Measurements from ENCODE around the gene KRT4.

KRT4 gene

GRCh38 chr12:52778833-52779232, 35.1 kb downstream of the KRT4 start:
- Mint-ChIP-seq H3K27ac (no peak overlapping the region), H3K4me1 (ENCODE audit: low read depth) (no peaks in the 10 kb centered on the region), H3K9me3 (no peaks in the 10 kb centered on the region), H3K4me3 (no peak overlapping the region), H3K36me3 (ENCODE audit: low read depth) (no peaks in the 10 kb centered on the region), H3K27me3 (ENCODE audit: low read depth) (peaks cover 15% of the 10 kb centered on the region)
- no peak for DNase-seq (ENCODE audit: low spot score)

GRCh38 chr12:52777566-52777965, 36.4 kb downstream of the KRT4 start:
- DNase-seq (ENCODE audit: low spot score) = no peak
- H3K27me3 Mint-ChIP-seq (ENCODE audit: low read depth) = peaks cover 15% of the 10 kb centered on the region
- no peaks in the 10 kb centered on the region for H3K36me3 Mint-ChIP-seq (ENCODE audit: low read depth)
- H3K4me1 Mint-ChIP-seq (ENCODE audit: low read depth) = no peaks in the 10 kb centered on the region
- H3K9me3 Mint-ChIP-seq = no peaks in the 10 kb centered on the region
- H3K27ac Mint-ChIP-seq = no peak overlapping the region
- H3K4me3 Mint-ChIP-seq = no peak overlapping the region

GRCh38 chr12:52776913-52777395, 37.0 kb downstream of the KRT4 start, which contains the start of gene KRT76:
KRT76 (minus strand) TSS chr12:52777345; CDS start chr12:52777291, 54 bp downstream.
- Mint-ChIP-seq H3K4me1 (ENCODE audit: low read depth) (no peaks in the 10 kb centered on the region), H3K4me3 (no peak within 1 kb of the TSS), H3K36me3 (ENCODE audit: low read depth) (no peaks in the 10 kb centered on the region), H3K9me3 (no peaks in the 10 kb centered on the region), H3K27me3 (ENCODE audit: low read depth) (peaks cover 15% of the 10 kb centered on the region), H3K27ac (no peak within 1 kb of the TSS)
- DNase-seq (ENCODE audit: low spot score) = no peak

- H3K27ac Mint-ChIP-seq = no peak overlapping the region
- no peaks in the 10 kb centered on the region for H3K9me3 Mint-ChIP-seq
- no peak for DNase-seq (ENCODE audit: low spot score)
- H3K4me1 Mint-ChIP-seq (ENCODE audit: low read depth) = no peaks in the 10 kb centered on the region
- H3K27me3 Mint-ChIP-seq (ENCODE audit: low read depth) = peaks cover 11% of the 10 kb centered on the region
- no peaks in the 10 kb centered on the region for H3K36me3 Mint-ChIP-seq (ENCODE audit: low read depth)
- no peak overlapping the region for H3K4me3 Mint-ChIP-seq
Measured at GRCh38 chr12:52776435-52776834, 37.5 kb downstream of the KRT4 start.

- DNase-seq (ENCODE audit: low spot score) = no peak
- H3K27ac Mint-ChIP-seq = no peak overlapping the region
- H3K27me3 Mint-ChIP-seq (ENCODE audit: low read depth) = peaks cover 8% of the 10 kb centered on the region
Measured at GRCh38 chr12:52774629-52775250, 39.2 kb downstream of the KRT4 start.

GRCh38 chr12:52772772-52773171, 41.1 kb downstream of the KRT4 start:
- no peak for DNase-seq (ENCODE audit: low spot score)
- Mint-ChIP-seq H3K4me1 (ENCODE audit: low read depth) (no peaks in the 10 kb centered on the region), H3K4me3 (no peak overlapping the region), H3K36me3 (ENCODE audit: low read depth) (no peaks in the 10 kb centered on the region), H3K27ac (no peak overlapping the region), H3K27me3 (ENCODE audit: low read depth) (peaks cover 4% of the 10 kb centered on the region), H3K9me3 (no peaks in the 10 kb centered on the region)

More at GRCh38 chr12:52774629-52775250, 39.2 kb downstream of the KRT4 start:
- H3K9me3 Mint-ChIP-seq = no peaks in the 10 kb centered on the region
- H3K36me3 Mint-ChIP-seq (ENCODE audit: low read depth) = no peaks in the 10 kb centered on the region
- H3K4me1 Mint-ChIP-seq (ENCODE audit: low read depth) = no peaks in the 10 kb centered on the region
- no peak overlapping the region for H3K4me3 Mint-ChIP-seq

GRCh38 chr12:52772188-52772587, 41.7 kb downstream of the KRT4 start:
- H3K36me3 Mint-ChIP-seq (ENCODE audit: low read depth) = no peaks in the 10 kb centered on the region
- no peak for DNase-seq (ENCODE audit: low spot score)
- H3K27me3 Mint-ChIP-seq (ENCODE audit: low read depth) = peaks cover 6% of the 10 kb centered on the region
- no peaks in the 10 kb centered on the region for H3K9me3 Mint-ChIP-seq
- H3K4me1 Mint-ChIP-seq (ENCODE audit: low read depth) = no peaks in the 10 kb centered on the region
- H3K4me3 Mint-ChIP-seq = no peak overlapping the region
- H3K27ac Mint-ChIP-seq = no peak overlapping the region

- H3K36me3 Mint-ChIP-seq (ENCODE audit: low read depth) = no peaks in the 10 kb centered on the region
- peaks cover 6% of the 10 kb centered on the region for H3K27me3 Mint-ChIP-seq (ENCODE audit: low read depth)
- DNase-seq (ENCODE audit: low spot score) = no peak
- H3K4me1 Mint-ChIP-seq (ENCODE audit: low read depth) = no peaks in the 10 kb centered on the region
- H3K27ac Mint-ChIP-seq = no peak overlapping the region
- no peak overlapping the region for H3K4me3 Mint-ChIP-seq
- H3K9me3 Mint-ChIP-seq = no peaks in the 10 kb centered on the region
Measured at GRCh38 chr12:52771505-52771904, 42.4 kb downstream of the KRT4 start.

GRCh38 chr12:52771088-52771487, 42.8 kb downstream of the KRT4 start:
- no peak overlapping the region for H3K4me3 Mint-ChIP-seq
- H3K36me3 Mint-ChIP-seq (ENCODE audit: low read depth) = no peaks in the 10 kb centered on the region
- no peaks in the 10 kb centered on the region for H3K4me1 Mint-ChIP-seq (ENCODE audit: low read depth)
- peaks cover 10% of the 10 kb centered on the region for H3K27me3 Mint-ChIP-seq (ENCODE audit: low read depth)
- H3K9me3 Mint-ChIP-seq = no peaks in the 10 kb centered on the region
- H3K27ac Mint-ChIP-seq = no peak overlapping the region
- DNase-seq (ENCODE audit: low spot score) = no peak

- no peak for DNase-seq (ENCODE audit: low spot score)
- no peaks in the 10 kb centered on the region for H3K36me3 Mint-ChIP-seq (ENCODE audit: low read depth)
Measured at GRCh38 chr12:52769946-52770345, 44.0 kb downstream of the KRT4 start.

GRCh38 chr12:52769354-52769753, 44.6 kb downstream of the KRT4 start:
- no peaks in the 10 kb centered on the region for H3K36me3 Mint-ChIP-seq (ENCODE audit: low read depth)
- H3K27ac Mint-ChIP-seq = no peak overlapping the region
- H3K27me3 Mint-ChIP-seq (ENCODE audit: low read depth) = peaks cover 13% of the 10 kb centered on the region
- H3K9me3 Mint-ChIP-seq = no peaks in the 10 kb centered on the region
- no peak overlapping the region for H3K4me3 Mint-ChIP-seq
- no peak for DNase-seq (ENCODE audit: low spot score)
- no peaks in the 10 kb centered on the region for H3K4me1 Mint-ChIP-seq (ENCODE audit: low read depth)

More at GRCh38 chr12:52769946-52770345, 44.0 kb downstream of the KRT4 start:
- Mint-ChIP-seq H3K4me3 (no peak overlapping the region), H3K4me1 (ENCODE audit: low read depth) (no peaks in the 10 kb centered on the region), H3K9me3 (no peaks in the 10 kb centered on the region), H3K27ac (no peak overlapping the region), H3K27me3 (ENCODE audit: low read depth) (peaks cover 12% of the 10 kb centered on the region)

- H3K4me3 Mint-ChIP-seq = no peak overlapping the region
- no peaks in the 10 kb centered on the region for H3K4me1 Mint-ChIP-seq (ENCODE audit: low read depth)
- no peaks in the 10 kb centered on the region for H3K36me3 Mint-ChIP-seq (ENCODE audit: low read depth)
- DNase-seq (ENCODE audit: low spot score) = no peak
- peaks cover 16% of the 10 kb centered on the region for H3K27me3 Mint-ChIP-seq (ENCODE audit: low read depth)
- H3K27ac Mint-ChIP-seq = no peak overlapping the region
- no peaks in the 10 kb centered on the region for H3K9me3 Mint-ChIP-seq
Measured at GRCh38 chr12:52768479-52769200, 45.3 kb downstream of the KRT4 start.

GRCh38 chr12:52767427-52767826, 46.5 kb downstream of the KRT4 start:
- no peaks in the 10 kb centered on the region for H3K4me1 Mint-ChIP-seq (ENCODE audit: low read depth)
- H3K36me3 Mint-ChIP-seq (ENCODE audit: low read depth) = no peaks in the 10 kb centered on the region
- no peak overlapping the region for H3K4me3 Mint-ChIP-seq
- no peaks in the 10 kb centered on the region for H3K9me3 Mint-ChIP-seq
- no peak overlapping the region for H3K27ac Mint-ChIP-seq
- DNase-seq (ENCODE audit: low spot score) = no peak
- peaks cover 20% of the 10 kb centered on the region for H3K27me3 Mint-ChIP-seq (ENCODE audit: low read depth)

GRCh38 chr12:52767020-52767379, 46.9 kb downstream of the KRT4 start:
- Mint-ChIP-seq H3K9me3 (no peaks in the 10 kb centered on the region), H3K27me3 (ENCODE audit: low read depth) (peaks cover 20% of the 10 kb centered on the region), H3K4me3 (no peak overlapping the region), H3K36me3 (ENCODE audit: low read depth) (no peaks in the 10 kb centered on the region), H3K4me1 (ENCODE audit: low read depth) (no peaks in the 10 kb centered on the region), H3K27ac (no peak overlapping the region)
- no peak for DNase-seq (ENCODE audit: low spot score)

Data from T-helper 2 cell treated with Interferon-gamma antibody and Interleukin-4, amounts not matched to agents 5 μg/mL and 100 μg/mL, for 36 hours (primary cell).